ENCODE results near the gene CPVL.

CPVL gene

GRCh38 chr7:29000717-29001076 lies 145.6 kb downstream of the CPVL start:
- DNase-seq (ENCODE audit: low read depth): no peak

GRCh38 chr7:28999895-29000716 lies 146.2 kb downstream of the CPVL start:
- DNase-seq (ENCODE audit: low read depth): no peak

- DNase-seq (ENCODE audit: low read depth): no peak
Observed at GRCh38 chr7:28999427-28999826, 146.9 kb downstream of the CPVL start.

- DNase-seq (ENCODE audit: low read depth): no peak
Observed at GRCh38 chr7:28998105-28998504, 148.2 kb downstream of the CPVL start.

GRCh38 chr7:28996836-28997235 lies 149.5 kb downstream of the CPVL start:
- no peak for DNase-seq (ENCODE audit: low read depth)

- DNase-seq (ENCODE audit: low read depth): no peak
Observed at GRCh38 chr7:28993371-28993770, 153.0 kb downstream of the CPVL start.

GRCh38 chr7:28992798-28993197 lies 153.5 kb downstream of the CPVL start:
- DNase-seq (ENCODE audit: low read depth): no peak

- no peak for DNase-seq (ENCODE audit: low read depth)
Observed at GRCh38 chr7:28990200-28990960, 156.0 kb downstream of the CPVL start.

GRCh38 chr7:28989211-28989980 lies 156.9 kb downstream of the CPVL start:
- no peak for DNase-seq (ENCODE audit: low read depth)

GRCh38 chr7:28988810-28989209 lies 157.5 kb downstream of the CPVL start:
- no peak for DNase-seq (ENCODE audit: low read depth)

GRCh38 chr7:28988091-28988490 lies 158.2 kb downstream of the CPVL start:
- DNase-seq (ENCODE audit: low read depth): no peak

GRCh38 chr7:28986765-28987110 lies 159.6 kb downstream of the CPVL start:
- no peak for DNase-seq (ENCODE audit: low read depth)

- DNase-seq (ENCODE audit: low read depth): no peak
Observed at GRCh38 chr7:28986028-28986764, 160.1 kb downstream of the CPVL start.

- no peak for DNase-seq (ENCODE audit: low read depth)
Observed at GRCh38 chr7:28984631-28985030, 161.7 kb downstream of the CPVL start.

GRCh38 chr7:28984217-28984616 lies 162.1 kb downstream of the CPVL start:
- no peak for DNase-seq (ENCODE audit: low read depth)

- DNase-seq (ENCODE audit: low read depth): no peak
Observed at GRCh38 chr7:28983396-28984190, 162.7 kb downstream of the CPVL start.

GRCh38 chr7:28981161-28981465 lies 165.2 kb downstream of the CPVL start:
- DNase-seq (ENCODE audit: low read depth): no peak

GRCh38 chr7:28980451-28981160 lies 165.7 kb downstream of the CPVL start:
- no peak for DNase-seq (ENCODE audit: low read depth)

- no peak for DNase-seq (ENCODE audit: low read depth)
Observed at GRCh38 chr7:28979776-28980175, 166.6 kb downstream of the CPVL start.

GRCh38 chr7:28977881-28978280 lies 168.5 kb downstream of the CPVL start:
- no peak for DNase-seq (ENCODE audit: low read depth)

- DNase-seq (ENCODE audit: low read depth): no peak
Observed at GRCh38 chr7:28976022-28976421, 170.3 kb downstream of the CPVL start.

Data from stimulated activated CD4-positive, alpha-beta T cell treated with anti-CD3 and anti-CD28 coated beads, Interleukin-2, amount 100 ng/mL, for 4 hours (primary cell).